H1 (cell line): ENCODE measurements around the gene DLL1. TPM values are rescaled to one million over a fixed set of nuclear protein-coding genes. Genes with fewer than 3 reads are reported as not detected.

Source experiments
- CTCF ChIA-PET: fragments of 300-600 bp; sonication (Branson Sonifier 250); formaldehyde crosslinking; loops from one replicate; lab custom pipeline; 2021; ENCODE audit not compliant: partially characterized antibody; lab: Charles Lee
- POLR2A ChIA-PET: fragments of 300-600 bp; sonication (Branson Sonifier 250); formaldehyde crosslinking; loops from one replicate; lab custom pipeline; 2021; ENCODE audit warnings: inconsistent platforms; ENCODE audit not compliant: partially characterized antibody; lab: Charles Lee
- DNase-seq, 2 experiments: peaks; one replicate each; pipeline versions ENCODE4 v3.0.0 to v3.0.0-alpha.2; 2010 to 2022; ENCODE audit warnings: low spot score in 2 of 2, low read depth in 1 of 2, mixed read lengths in 1 of 2
- FAIRE-seq: peaks from 2 replicates; lab custom pipeline; 2011; peaks lifted over from hg19 to GRCh38; lab: Jason Lieb, UNC
- H2AFZ ChIP-seq: 2 replicates; pipeline ENCODE4 v1.8.1; 2012; ENCODE audit warnings: low read length, inconsistent platforms
- H2AK5ac ChIP-seq: 2 replicates; pipeline ENCODE4 v1.6.1; 2013; ENCODE audit warnings: low read depth, low read length
- H2BK120ac ChIP-seq: replicated peaks from 2 replicates; pipeline ENCODE3; 2013; ENCODE audit warnings: low read depth, low read length, inconsistent platforms
- H2BK12ac ChIP-seq: 2 replicates; pipeline ENCODE4 v1.6.1; 2013; ENCODE audit warnings: low read depth, low read length
- H2BK15ac ChIP-seq: 2 replicates; pipeline ENCODE4 v1.6.1; 2013; ENCODE audit warnings: low read length
- H2BK20ac ChIP-seq: 2 replicates; pipeline ENCODE4 v1.6.1; 2013; ENCODE audit warnings: low read length
- H2BK5ac ChIP-seq: 2 replicates; pipeline ENCODE4 v1.6.1; 2013; ENCODE audit warnings: low read depth, low read length
- H3K14ac ChIP-seq: 2 replicates; pipeline ENCODE4 v1.6.1; 2013; ENCODE audit warnings: inconsistent platforms; ENCODE audit not compliant: insufficient read length
- H3K18ac ChIP-seq: 2 replicates; pipeline ENCODE4 v1.6.1; 2013; ENCODE audit warnings: low read length; ENCODE audit errors: extremely low read depth
- H3K23ac ChIP-seq: 2 replicates; pipeline ENCODE4 v1.6.1; 2013; ENCODE audit warnings: inconsistent platforms; ENCODE audit not compliant: insufficient read length
- H3K23me2 ChIP-seq: 2 replicates; pipeline ENCODE4 v1.6.1; 2013; ENCODE audit warnings: low read depth, low read length
- H3K27ac ChIP-seq: 2 replicates; pipeline ENCODE4 v1.6.1; 2011; ENCODE audit warnings: low read depth, low read length, inconsistent platforms
- H3K27me3 ChIP-seq, 4 experiments: replicated peaks in 1 of 4; 1 replicate in 1 of 4; 2 replicates in 3 of 4; pipeline versions ENCODE4 v1.6.1 to v1.8.1; 2011 to 2013; ENCODE audit warnings: low read length in 3 of 4, mild to moderate bottlenecking in 3 of 4, inconsistent platforms in 2 of 4, mixed read lengths in 2 of 4, moderate library complexity in 1 of 4; ENCODE audit not compliant: control insufficient read depth in 3 of 4, insufficient read depth in 3 of 4; ENCODE audit errors: extremely low read depth in 1 of 4
- H3K36me3 ChIP-seq, 4 experiments: 2 replicates each; pipeline versions ENCODE4 v1.6.1 to v1.8.1; 2011 to 2013; ENCODE audit warnings: mild to moderate bottlenecking in 4 of 4, low read length in 3 of 4, moderate library complexity in 2 of 4, control low read depth in 1 of 4, inconsistent platforms in 1 of 4; ENCODE audit not compliant: insufficient read depth in 4 of 4, control insufficient read depth in 2 of 4
- H3K4ac ChIP-seq: replicated peaks from 2 replicates; pipeline ENCODE3; 2013; ENCODE audit warnings: low read length, low read depth, mixed read lengths, inconsistent platforms; ENCODE audit not compliant: insufficient read length
- H3K4me1 ChIP-seq, 4 experiments: replicated peaks in 1 of 4; 1 replicate in 1 of 4; 2 replicates in 3 of 4; pipeline versions ENCODE4 v1.6.1 to v1.8.1; 2011 to 2013; ENCODE audit warnings: low read length in 3 of 4, inconsistent platforms in 2 of 4, mixed read lengths in 1 of 4; ENCODE audit not compliant: insufficient read depth in 4 of 4, control insufficient read depth in 3 of 4
- H3K4me2 ChIP-seq, 2 experiments: 2 replicates each; pipeline versions ENCODE4 v1.6.1 to v1.8.1; 2011 to 2013; ENCODE audit warnings: low read depth in 2 of 2, low read length in 2 of 2, control low read depth in 1 of 2, inconsistent platforms in 1 of 2, mild to moderate bottlenecking in 1 of 2; ENCODE audit not compliant: insufficient read depth in 1 of 2
- H3K4me3 ChIP-seq, 4 experiments: fragments of 200-600, 300-600 bp in 1 of 4; sonication (generic), shearing (Covaris generic), sonication (Bioruptor Twin) in 1 of 4; 2 replicates each; pipeline versions ENCODE4 v1.5.1 to v1.8.1; 2011 to 2016; ENCODE audit warnings: low read length in 4 of 4, low read depth in 3 of 4, control low read depth in 2 of 4, inconsistent platforms in 2 of 4, mild to moderate bottlenecking in 2 of 4, mixed read lengths in 1 of 4, moderate library complexity in 1 of 4; ENCODE audit not compliant: insufficient read depth in 2 of 4; ENCODE audit errors: extremely low read depth in 1 of 4
- H3K56ac ChIP-seq: replicated peaks from 2 replicates; pipeline ENCODE3; 2013; ENCODE audit warnings: low read depth, mild to moderate bottlenecking, mixed read lengths, low read length, inconsistent platforms; ENCODE audit not compliant: insufficient read length
- H3K79me1 ChIP-seq: 2 replicates; pipeline ENCODE4 v1.6.1; 2013; ENCODE audit warnings: low read depth, low read length, control low read depth
- H3K79me2 ChIP-seq, 2 experiments: 2 replicates each; pipeline versions ENCODE4 v1.6.1 to v1.8.1; 2012 to 2013; ENCODE audit warnings: low read length in 2 of 2, mild to moderate bottlenecking in 2 of 2, inconsistent platforms in 1 of 2; ENCODE audit not compliant: insufficient read depth in 2 of 2, control insufficient read depth in 1 of 2
- H3K9ac ChIP-seq, 4 experiments: replicated peaks in 1 of 4; 1 replicate in 1 of 4; 2 replicates in 3 of 4; pipeline versions ENCODE4 v1.6.1 to v1.8.1; 2011 to 2013; ENCODE audit warnings: low read depth in 3 of 4, low read length in 3 of 4, control low read depth in 2 of 4, mild to moderate bottlenecking in 2 of 4, moderate library complexity in 2 of 4, inconsistent platforms in 1 of 4; ENCODE audit errors: extremely low read depth in 1 of 4
- H3K9me3 ChIP-seq, 2 experiments: 2 replicates each; pipeline versions ENCODE4 v1.6.1 to v1.8.1; 2012 to 2013; ENCODE audit warnings: mild to moderate bottlenecking in 2 of 2, moderate library complexity in 2 of 2, control low read depth in 1 of 2, inconsistent platforms in 1 of 2, low read depth in 1 of 2, low read length in 1 of 2, mixed read lengths in 1 of 2; ENCODE audit not compliant: insufficient read depth in 2 of 2
- H4K20me1 ChIP-seq, 2 experiments: replicated peaks in 1 of 2; 2 replicates each; pipeline versions ENCODE3 to v1.8.1; 2011 to 2013; ENCODE audit warnings: inconsistent platforms in 2 of 2, low read length in 2 of 2, mild to moderate bottlenecking in 1 of 2; ENCODE audit not compliant: insufficient read depth in 2 of 2, control insufficient read depth in 1 of 2
- H4K5ac ChIP-seq: 2 replicates; pipeline ENCODE4 v1.6.1; 2013; ENCODE audit warnings: low read length, low read depth, mixed read lengths, inconsistent platforms; ENCODE audit not compliant: insufficient read length
- H4K8ac ChIP-seq: 2 replicates; pipeline ENCODE4 v1.8.0; 2013; ENCODE audit warnings: mild to moderate bottlenecking, moderate library complexity, low read length, inconsistent platforms; ENCODE audit not compliant: insufficient read depth; ENCODE audit errors: extremely low read depth
- H4K91ac ChIP-seq: replicated peaks from 2 replicates; pipeline ENCODE3; 2013; ENCODE audit warnings: low read length, mixed read lengths, inconsistent platforms; ENCODE audit not compliant: insufficient read length
- BACH1 ChIP-seq: IDR thresholded peaks from 2 replicates; pipeline ENCODE4 v1.6.1; 2012; ENCODE audit warnings: low read length, improper control_type of control experiment
- BRCA1 ChIP-seq: IDR thresholded peaks from 2 replicates; pipeline ENCODE4 v1.6.1; 2012; ENCODE audit warnings: low read depth, low read length, improper control_type of control experiment
- E2F6 ChIP-seq: IDR thresholded peaks from 2 replicates; pipeline ENCODE4 v1.6.1; 2012; ENCODE audit warnings: inconsistent platforms
- EGR1 ChIP-seq: IDR thresholded peaks from 2 replicates; pipeline ENCODE4 v1.6.1; 2011; ENCODE audit warnings: low read depth, low read length, borderline replicate concordance
- GTF2F1 ChIP-seq: IDR thresholded peaks from 2 replicates; pipeline ENCODE4 v1.6.1; 2012; ENCODE audit warnings: low read depth, low read length, improper control_type of control experiment, borderline replicate concordance
- HDAC6 ChIP-seq: IDR thresholded peaks from one replicate; pipeline ENCODE4 v1.7.1; 2012; ENCODE audit warnings: low read depth, mild to moderate bottlenecking, inconsistent platforms, low read length, moderate library complexity
- KDM5A ChIP-seq: fragments of 200-600 bp; IDR thresholded peaks from 2 replicates; pipeline ENCODE4 v1.7.1; 2012; ENCODE audit warnings: mild to moderate bottlenecking, low read length, inconsistent platforms, mixed read lengths
- POU5F1 ChIP-seq: IDR thresholded peaks from 2 replicates; pipeline ENCODE4 v1.6.1; 2011; ENCODE audit warnings: low read depth, mild to moderate bottlenecking, low read length, moderate library complexity
- RAD21 ChIP-seq, 2 experiments: IDR thresholded peaks in 1 of 2; conservative IDR thresholded peaks in 1 of 2; 2 replicates each; pipeline ENCODE4 v1.6.1; 2011; ENCODE audit warnings: low read depth in 2 of 2, low read length in 2 of 2, improper control_type of control experiment in 1 of 2, inconsistent platforms in 1 of 2, mild to moderate bottlenecking in 1 of 2, moderate library complexity in 1 of 2
- SIN3A ChIP-seq, 2 experiments: IDR thresholded peaks in 1 of 2; conservative IDR thresholded peaks in 1 of 2; 2 replicates each; pipeline ENCODE4 v1.6.1; 2011 to 2012; ENCODE audit warnings: low read length in 2 of 2, improper control_type of control experiment in 1 of 2, low read depth in 1 of 2, mild to moderate bottlenecking in 1 of 2
- SIRT6 ChIP-seq: IDR thresholded peaks from one replicate; pipeline ENCODE4 v1.7.1; 2012; ENCODE audit warnings: low read length, inconsistent platforms
- SP1 ChIP-seq: IDR thresholded peaks from 2 replicates; pipeline ENCODE4 v1.6.1; 2011; ENCODE audit warnings: low read depth, low read length
- ZNF274 ChIP-seq: IDR thresholded peaks from 2 replicates; pipeline ENCODE4 v1.7.0; 2012; ENCODE audit warnings: low read length, borderline replicate concordance; ENCODE audit errors: extremely low read depth
- WGBS, 2 experiments: shearing (Covaris generic) in 1 of 2; methylation state at CpG; one replicate each; pipeline versions ENCODE4 v1.1.6 to v1.1.7; 2013 to 2015; ENCODE audit warnings: low lambda C conversion rate in 2 of 2, mixed read lengths in 2 of 2, inconsistent platforms in 1 of 2, low coverage in 1 of 2, missing lambda C conversion rate in 1 of 2; ENCODE audit not compliant: insufficient replicate concordance in 2 of 2, insufficient coverage in 1 of 2, insufficient read length in 1 of 2; ENCODE audit errors: extremely low coverage in 1 of 2, missing lambda C conversion rate in 1 of 2; 5-methylcytosine and 5-hydroxymethylcytosine counted together
- polyA plus RNA-seq, 7 experiments: library from polyadenylated mRNA; depleted of rRNA in 3 of 7; stranded (reverse) in 5 of 7; unstranded in 2 of 7; fragments of >200 nt in 5 of 7; fragments of 200-250 nt in 2 of 7; gene quantifications; 1 replicate in 5 of 7; 2 replicates in 1 of 7; 4 replicates in 1 of 7; pipeline versions ENCODE4 v1.2.1 to v1.2.3, GENCODE V29; 2011 to 2013; ENCODE audit warnings: missing spikeins in 2 of 7, mixed read lengths in 2 of 7
- total RNA-seq: library from RNA; stranded (reverse); fragmentation: NEBNext Ultra II Directional; extraction: Animal tissue kit (Norgen Biotek cat#: 25700); gene quantifications from 2 replicates; pipeline ENCODE4 v1.2.1, GENCODE V29; 2021

The DLL1 gene
- total and polyA plus RNA-seq, 2 of the 8 experiments (the other 6 are each of a cell fraction or from before 2014, with no cell fraction given), result 1.7 to 3.8 TPM

GRCh38 chr6:170247178-170247701 lies 43.6 kb downstream of the DLL1 start:
- no peak overlapping the region for H3K18ac ChIP-seq
- no peak overlapping the region for H4K91ac ChIP-seq
- no peak overlapping the region for H2BK20ac ChIP-seq
- no peaks in the 10 kb centered on the region for H3K23me2 ChIP-seq
- H3K4me2 ChIP-seq, result no peak overlapping the region
- no peaks in the 10 kb centered on the region for H3K79me1 ChIP-seq
- no peak overlapping the region for H3K56ac ChIP-seq
- TF ChIP-seq BRCA1 (no peak), GTF2F1 (no peak), HDAC6 (no peak), E2F6 (no peak), RAD21 (IDR thresholded peaks at IDR 0.05 in 1 of 2, conservative IDR thresholded peaks at IDR 0.05 in 1 of 2; ENCODE audit: low read depth in 2 of 2, low read length in 2 of 2) (no peak), ZNF274 (no peak), EGR1 (no peak), BACH1 (no peak), SP1 (no peak), SIRT6 (no peak), KDM5A (no peak), POU5F1 (no peak), SIN3A (conservative IDR thresholded peaks at IDR 0.05 in 1 of 2, IDR thresholded peaks at IDR 0.05 in 1 of 2; ENCODE audit: low read depth in 1 of 2, low read length in 2 of 2) (no peak)
- FAIRE-seq (no peak), DNase-seq (no peak)
- no peak overlapping the region for H3K27ac ChIP-seq
- no peak overlapping the region for H4K8ac ChIP-seq
- H2BK120ac ChIP-seq, result no peak overlapping the region
- H3K23ac ChIP-seq, result no peak overlapping the region
- no peaks in the 10 kb centered on the region for H3K9me3 ChIP-seq
- no peak overlapping the region for H3K14ac ChIP-seq
- ChIA-PET CTCF (interaction anchor here (4.1 kb wide), 1 partner anchor 14 kb away, joined by 14 read pairs; no protein-coding TSS in a partner anchor), POLR2A (no interaction called here)
- no peaks in the 10 kb centered on the region for H3K27me3 ChIP-seq
- no peak overlapping the region for H2BK15ac ChIP-seq
- H3K79me2 ChIP-seq, result no peaks in the 10 kb centered on the region
- no peak overlapping the region for H3K9ac ChIP-seq
- H3K4me3 ChIP-seq, result no peak overlapping the region
- H2BK12ac ChIP-seq, result no peak overlapping the region
- no peak overlapping the region for H2BK5ac ChIP-seq
- no peaks in the 10 kb centered on the region for H4K20me1 ChIP-seq
- no peaks in the 10 kb centered on the region for H3K36me3 ChIP-seq
- H2AK5ac ChIP-seq, result no peak overlapping the region
- peaks cover 0 to 12% (median 3%) of the 10 kb centered on the region in 4 experiments; a peak in 4 of 7 replicates for H3K4me1 ChIP-seq
- WGBS, 2 experiments, result 93% methylated on average over 22 of the region's 22 CpGs; no CpG with 5 or more reads in 1 of the 2 experiments
- no peak overlapping the region for H3K4ac ChIP-seq
- no peak overlapping the region for H2AFZ ChIP-seq
- H4K5ac ChIP-seq, result no peak overlapping the region
